Lung (tissue), 12 donors: Measurements from ENCODE around the gene HOXB8. TPM values are rescaled to one million over a fixed set of nuclear protein-coding genes. Genes with fewer than 3 reads are reported as not detected.

Experiments used
- ATAC-seq: fragments of 200-7000 bp; cut with Tn5 transposase; one replicate; pipeline ENCODE4 v1.9.1; 2020; ENCODE audit warnings: moderate number of reproducible peaks; ENCODE audit not compliant: insufficient read depth, low FRiP score
- DNase-seq, 3 donors: peaks; one replicate each; pipeline ENCODE4 v3.0.0-alpha.2; 2013 to 2017
- H3K27ac ChIP-seq, 2 donors: one replicate each; pipeline ENCODE4 v1.5.1; 2013; ENCODE audit warnings: mild to moderate bottlenecking in 2 of 2, moderate library complexity in 2 of 2, control low read depth in 1 of 2, inconsistent platforms in 1 of 2, low read depth in 1 of 2, low read length in 1 of 2
- H3K27me3 ChIP-seq, 3 donors: one replicate each; pipeline ENCODE4 v1.5.1; 2013; ENCODE audit warnings: low read length in 2 of 3; ENCODE audit not compliant: control insufficient read depth in 3 of 3, insufficient read depth in 3 of 3
- H3K36me3 ChIP-seq, 4 donors: one replicate each; pipeline ENCODE4 v1.5.1; 2013; ENCODE audit warnings: low read length in 4 of 4, mild to moderate bottlenecking in 1 of 4, moderate library complexity in 1 of 4; ENCODE audit not compliant: control insufficient read depth in 4 of 4, insufficient read depth in 4 of 4
- H3K4me1 ChIP-seq, 5 donors: one replicate each; pipeline ENCODE4 v1.5.1; 2013; ENCODE audit warnings: low read length in 5 of 5, mild to moderate bottlenecking in 2 of 5, moderate library complexity in 1 of 5; ENCODE audit not compliant: control insufficient read depth in 5 of 5, insufficient read depth in 5 of 5
- H3K4me3 ChIP-seq: one replicate; pipeline ENCODE4 v1.5.1; 2013; ENCODE audit warnings: mild to moderate bottlenecking, control low read depth, moderate library complexity
- H3K9ac ChIP-seq, 2 donors: one replicate each; pipeline ENCODE4 v1.5.1; 2013; ENCODE audit warnings: low read length in 2 of 2, control low read depth in 1 of 2; ENCODE audit not compliant: insufficient read depth in 1 of 2
- H3K9me3 ChIP-seq, 4 donors: one replicate each; pipeline ENCODE4 v1.5.1; 2013; ENCODE audit warnings: low read length in 3 of 4, mild to moderate bottlenecking in 1 of 4, moderate library complexity in 1 of 4; ENCODE audit not compliant: control insufficient read depth in 4 of 4, insufficient read depth in 3 of 4
- CTCF ChIP-seq: IDR thresholded peaks from 2 replicates; pipeline ENCODE4 v1.5.1; 2012; ENCODE audit warnings: mild to moderate bottlenecking; ENCODE audit errors: control extremely low read depth, extremely low read depth
- WGBS, 2 donors: extraction: QIAGEN DNeasy Blood & Tissue Kit; methylation state at CpG; one replicate each; pipeline ENCODE4 v1.1.7; 2013; 5-methylcytosine and 5-hydroxymethylcytosine counted together
- polyA plus RNA-seq, 2 donors: library from polyadenylated mRNA; stranded (reverse); fragments of 200-250 nt; gene quantifications; one replicate each; pipeline ENCODE4 v1.2.1, GENCODE V29; 2013
- total RNA-seq, 2 donors: library from RNA; depleted of rRNA in 1 of 2; stranded (reverse); fragments of >200 nt in 1 of 2; gene quantifications; one replicate each; pipeline ENCODE4 v1.2.1, GENCODE V29; 2014 to 2021
- donor health status: control.
- donor health status: control.
- donor health status: Bipolar disorder and iron deficiency.
- donor health status: healthy.
- donor health status: DM: yes; HTN: yes; CAD: no.

Gene HOXB8
- total and polyA plus RNA-seq, 4 donors = 0.08 to 0.31 (median 0.10) TPM; not detected in 1

- peak; percentile 88 to 93 (median 90) for DNase-seq
- Histone ChIP-seq H3K36me3 (no peaks in the 10 kb centered on the region), H3K9me3 (peaks cover 0 to 4% (median 0%) of the 10 kb centered on the region in 4 donors), H3K27me3 (peaks cover 30 to 96% (median 95%) of the 10 kb centered on the region in 3 donors), H3K4me1 (no peaks in the 10 kb centered on the region), H3K4me3 (no peak overlapping the region), H3K27ac (no peak overlapping the region), H3K9ac (no peak overlapping the region)
- 6% methylated on average over 38 to 39 of the region's 39 CpGs for WGBS, 2 donors
- ATAC-seq = no peak
- peak; percentile 16 for TF ChIP-seq CTCF
These were observed 21.3 kb upstream of the HOXB8 start for GRCh38 chr17:48636177-48637018.

- DNase-seq (no peak), ATAC-seq (no peak)
- H3K9me3 ChIP-seq = peaks cover 0 to 4% (median 0%) of the 10 kb centered on the region in 4 donors
- peaks cover 24 to 96% (median 95%) of the 10 kb centered on the region in 3 donors for H3K27me3 ChIP-seq
- no peak for TF ChIP-seq CTCF
- no peaks in the 10 kb centered on the region for H3K36me3 ChIP-seq
- no peaks in the 10 kb centered on the region for H3K4me1 ChIP-seq
- H3K9ac ChIP-seq = no peak overlapping the region
- WGBS, 2 donors = 32 to 52% methylated on average over 20 of the region's 20 CpGs
- no peak overlapping the region for H3K27ac ChIP-seq
- H3K4me3 ChIP-seq = no peak overlapping the region
These were observed 19.6 kb upstream of the HOXB8 start for GRCh38 chr17:48634493-48635208.

- no peak for TF ChIP-seq CTCF
- ATAC-seq (no peak), DNase-seq (no peak)
- Histone ChIP-seq H3K36me3 (no peaks in the 10 kb centered on the region), H3K9me3 (peaks cover 0 to 4% (median 0%) of the 10 kb centered on the region in 4 donors), H3K4me1 (no peaks in the 10 kb centered on the region), H3K9ac (no peak overlapping the region), H3K27ac (no peak overlapping the region), H3K27me3 (peaks cover 25 to 97% (median 95%) of the 10 kb centered on the region in 3 donors), H3K4me3 (no peak overlapping the region)
- WGBS, 2 donors = 31 to 41% methylated on average over 35 of the region's 35 CpGs
These were observed 18.2 kb upstream of the HOXB8 start for GRCh38 chr17:48633266-48633677.
